ENCODE results near the gene KIF16B.

Gene KIF16B

GRCh38 chr20:16424780-16425179 is 148.5 kb downstream of the KIF16B start:
- no peak for DNase-seq

- no peak for DNase-seq
These were observed 149.7 kb downstream of the KIF16B start for GRCh38 chr20:16423311-16424212.

- DNase-seq: no peak
These were observed 154.0 kb downstream of the KIF16B start for GRCh38 chr20:16419138-16419715.

DNA sequence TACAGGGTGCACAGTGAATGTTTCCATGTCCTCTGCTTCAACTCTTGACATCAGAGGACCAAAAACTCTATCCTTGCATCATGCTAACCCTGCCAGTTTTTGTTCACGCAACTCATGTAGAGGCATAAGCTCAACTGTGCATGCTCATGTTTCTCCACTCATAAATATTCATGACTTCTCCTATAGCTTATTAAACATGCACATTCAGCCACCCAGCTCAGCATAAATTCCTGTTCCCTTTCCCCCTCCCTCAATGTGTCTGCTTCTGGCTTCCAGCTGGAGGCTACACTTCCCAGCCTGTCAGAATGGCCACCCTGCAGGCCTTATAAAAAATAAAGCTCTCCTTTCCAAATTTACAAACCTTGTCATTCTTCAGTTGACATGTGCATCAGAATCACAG is 154.6 kb downstream of the KIF16B start:
- no peak for DNase-seq

DNA sequence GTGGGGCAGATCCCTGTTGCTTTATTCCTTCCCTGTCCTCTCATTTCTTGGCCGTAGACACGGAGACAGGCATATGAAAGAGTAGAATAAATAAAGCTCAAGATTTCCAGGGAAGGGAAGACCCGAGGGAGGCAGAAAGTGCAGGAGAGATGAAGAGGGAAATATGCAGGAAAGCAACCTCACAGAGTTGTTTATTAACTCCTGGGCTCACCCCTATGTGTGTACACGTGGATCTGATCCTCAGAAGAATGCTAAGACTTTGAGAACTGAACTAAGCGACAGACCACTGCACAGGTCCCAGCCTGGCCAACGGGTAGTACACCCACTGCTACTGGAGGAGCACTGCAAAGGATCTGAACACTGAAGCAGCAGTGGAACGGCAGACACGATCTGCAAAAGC is 156.2 kb downstream of the KIF16B start:
- DNase-seq: no peak

GRCh38 chr20:16415071-16416053 is 157.9 kb downstream of the KIF16B start:
- DNase-seq: no peak

GRCh38 chr20:16412906-16413305 is 160.3 kb downstream of the KIF16B start:
- no peak for DNase-seq

DNA sequence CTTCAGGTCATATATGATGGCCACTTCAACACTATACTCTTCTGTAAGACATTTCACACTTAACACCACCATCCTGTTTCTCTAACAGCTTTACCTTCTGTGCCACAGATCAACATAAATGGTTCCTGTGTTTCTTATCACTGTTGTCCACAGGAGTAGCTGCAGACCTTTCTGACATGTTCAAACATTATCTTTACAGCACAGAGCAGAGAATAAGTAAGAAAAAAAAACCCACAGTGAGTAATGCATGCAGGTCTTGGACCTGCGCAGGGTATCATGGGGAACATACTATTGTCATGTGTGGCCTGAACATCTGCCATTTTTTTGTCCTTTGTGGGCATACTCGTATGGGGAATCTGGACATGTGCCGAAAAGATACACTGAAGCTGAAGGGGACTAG is 161.9 kb downstream of the KIF16B start:
- DNase-seq: no peak

GRCh38 chr20:16410626-16411025 is 162.6 kb downstream of the KIF16B start:
- DNase-seq: no peak

DNA sequence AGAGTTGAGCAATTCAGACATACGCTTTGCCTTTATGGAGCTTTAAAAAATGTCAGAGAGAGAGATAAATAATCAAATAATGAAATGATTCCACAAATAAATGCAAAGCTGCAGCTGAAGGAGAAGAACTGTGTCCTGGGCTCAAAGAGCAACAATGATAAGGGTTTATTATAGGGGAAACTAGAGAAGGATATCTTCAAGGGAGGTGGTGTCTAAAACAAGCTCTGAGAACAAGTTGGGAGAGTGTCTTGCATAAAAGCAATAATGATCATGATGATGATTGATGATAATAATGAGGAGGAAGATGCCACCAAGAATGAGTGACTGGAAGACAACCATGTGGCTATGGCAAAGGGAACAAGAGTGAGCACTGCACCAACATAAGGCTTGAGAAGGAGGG is 164.3 kb downstream of the KIF16B start:
- DNase-seq: no peak

GRCh38 chr20:16407251-16408067 is 165.8 kb downstream of the KIF16B start:
- DNase-seq: no peak

GRCh38 chr20:16405254-16405653 is 168.0 kb downstream of the KIF16B start:
- no peak for DNase-seq

DNA sequence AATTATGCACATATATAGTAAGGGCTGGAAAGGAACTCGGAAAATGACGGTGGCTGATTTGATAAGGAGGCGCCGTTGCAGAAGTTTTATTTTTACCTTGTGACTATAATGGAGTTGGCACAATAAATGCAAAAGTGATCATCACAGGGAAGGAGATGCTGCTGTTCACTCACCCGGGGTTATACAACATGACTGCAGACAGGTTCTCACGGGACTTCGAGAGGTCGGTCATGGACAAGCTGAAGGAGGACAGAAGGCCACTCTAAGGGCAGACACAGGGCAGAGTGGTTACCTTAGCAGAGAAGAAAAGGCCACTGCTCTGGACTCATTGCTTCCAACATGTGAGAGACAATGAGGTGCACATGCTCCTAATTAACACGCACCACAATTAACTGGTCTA is 168.6 kb downstream of the KIF16B start:
- DNase-seq: no peak

DNA sequence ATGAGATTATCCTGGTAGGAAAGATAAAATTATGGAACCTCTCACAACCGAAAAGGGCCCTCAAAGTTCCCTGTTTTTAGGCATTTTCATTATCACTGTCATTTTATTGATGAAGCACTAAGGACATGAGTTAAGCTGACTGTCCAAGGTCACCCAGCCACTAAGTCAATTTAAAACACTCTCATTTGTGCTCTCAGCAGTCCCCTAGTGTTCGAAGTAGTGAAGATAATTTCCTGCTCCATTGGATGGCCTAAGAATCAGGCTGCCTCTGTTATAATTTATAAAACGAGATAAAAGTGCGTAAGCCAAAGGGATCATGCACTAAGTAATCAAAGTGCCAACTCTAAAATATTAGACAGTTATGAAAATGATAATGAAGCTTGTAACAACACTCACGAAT is 169.1 kb downstream of the KIF16B start:
- DNase-seq: no peak

DNA sequence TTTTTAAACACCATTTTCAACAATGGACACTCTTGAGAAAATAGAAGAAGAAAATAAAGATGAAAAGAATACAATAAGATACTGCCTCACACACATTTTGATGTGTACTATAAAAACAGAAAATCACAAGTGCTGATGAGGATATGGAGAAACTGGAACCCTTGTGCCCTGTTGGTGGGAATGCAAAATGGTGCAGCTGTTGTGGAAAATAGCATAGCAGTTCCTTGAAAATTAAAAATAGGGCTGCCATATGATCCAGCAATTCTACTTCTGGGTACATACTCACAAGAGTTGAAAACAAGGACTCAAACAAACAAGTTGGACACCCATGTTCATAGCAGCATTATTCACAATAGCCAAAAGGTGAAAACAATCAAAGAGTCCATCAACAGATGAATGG is 173.0 kb downstream of the KIF16B start:
- no peak for DNase-seq

DNA sequence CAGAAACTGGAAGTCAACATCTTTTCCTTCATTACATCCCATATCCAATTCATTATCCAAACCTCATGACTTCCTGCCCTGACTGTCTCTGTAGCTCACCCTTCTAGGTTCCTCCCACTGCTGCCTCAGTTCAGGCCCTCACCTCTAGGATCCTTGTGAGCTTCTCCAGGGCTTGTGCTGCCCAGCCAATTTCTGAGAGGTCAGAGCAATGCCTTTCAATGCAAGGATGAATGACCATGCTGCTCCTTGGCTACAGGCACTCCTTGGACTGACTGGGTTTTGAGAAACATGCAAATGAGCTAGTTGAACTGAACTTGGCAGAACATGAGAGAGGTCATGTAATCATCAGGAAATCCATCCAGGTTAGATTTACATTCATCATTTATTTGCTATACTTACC is 173.4 kb downstream of the KIF16B start:
- no peak for DNase-seq

DNA sequence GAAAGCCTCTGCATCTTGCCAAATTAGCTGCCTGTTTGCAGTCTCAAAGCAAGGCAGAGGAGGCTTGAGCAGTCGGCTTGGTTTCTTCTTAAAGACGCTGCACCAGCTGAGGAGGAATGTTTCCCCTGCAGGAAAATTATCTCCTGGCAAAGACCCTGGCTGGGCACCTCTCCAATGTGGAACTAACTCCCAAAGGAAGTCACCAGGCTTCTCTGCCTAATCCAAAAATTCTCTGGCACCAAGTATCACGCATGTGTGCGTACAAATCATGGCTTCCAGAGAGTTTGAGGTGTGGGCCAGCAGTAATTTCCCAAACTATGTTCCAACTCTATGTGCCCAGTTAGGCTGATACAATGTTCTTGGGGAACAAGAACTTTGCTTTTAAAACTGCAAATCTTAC is 176.2 kb downstream of the KIF16B start:
- DNase-seq: no peak

DNA sequence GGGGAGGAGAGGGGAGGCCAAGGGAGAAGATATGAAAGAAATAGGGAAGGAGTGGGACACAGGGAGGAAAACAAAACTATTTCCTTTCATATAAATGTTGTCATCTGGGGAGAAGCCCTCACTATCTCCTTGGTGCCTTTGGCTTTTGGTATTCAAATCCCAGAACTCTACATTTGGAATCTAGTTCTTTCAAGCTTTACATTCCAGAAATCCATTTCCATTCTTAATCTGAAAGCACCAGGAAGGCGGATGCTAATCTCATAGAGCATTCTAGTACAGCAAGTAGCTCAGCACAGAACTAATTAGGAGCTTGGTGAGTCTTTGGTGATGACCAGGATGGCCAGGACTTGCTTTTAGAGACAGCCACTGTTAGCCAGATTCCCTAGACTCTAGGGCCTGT is 177.9 kb downstream of the KIF16B start:
- no peak for DNase-seq

DNA sequence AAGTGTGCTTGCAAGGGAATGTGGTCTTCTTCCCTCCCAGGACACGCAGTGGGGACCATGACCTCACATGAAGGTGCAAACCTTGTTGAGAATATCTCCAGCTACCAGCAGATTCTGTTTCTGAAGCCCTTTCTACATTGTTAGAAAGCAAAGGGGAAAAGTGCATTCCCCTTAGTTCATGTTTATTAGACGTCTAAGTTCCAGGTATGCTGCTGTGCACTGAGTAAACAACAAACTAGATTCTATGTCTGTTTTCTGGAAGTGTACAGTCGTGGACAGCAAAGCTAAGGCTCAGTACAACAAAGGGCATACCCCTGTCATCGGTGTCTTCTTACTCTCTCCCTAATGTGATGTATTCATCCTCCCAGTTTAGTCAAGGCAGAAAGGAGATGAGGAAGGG is 178.5 kb downstream of the KIF16B start:
- DNase-seq: no peak

- no peak for DNase-seq
These were observed 179.4 kb downstream of the KIF16B start for GRCh38 chr20:16393836-16394235.

- no peak for DNase-seq
These were observed 180.0 kb downstream of the KIF16B start for GRCh38 chr20:16393297-16393696.

- no peak for DNase-seq
These were observed 180.9 kb downstream of the KIF16B start for GRCh38 chr20:16392346-16392745.

DNA sequence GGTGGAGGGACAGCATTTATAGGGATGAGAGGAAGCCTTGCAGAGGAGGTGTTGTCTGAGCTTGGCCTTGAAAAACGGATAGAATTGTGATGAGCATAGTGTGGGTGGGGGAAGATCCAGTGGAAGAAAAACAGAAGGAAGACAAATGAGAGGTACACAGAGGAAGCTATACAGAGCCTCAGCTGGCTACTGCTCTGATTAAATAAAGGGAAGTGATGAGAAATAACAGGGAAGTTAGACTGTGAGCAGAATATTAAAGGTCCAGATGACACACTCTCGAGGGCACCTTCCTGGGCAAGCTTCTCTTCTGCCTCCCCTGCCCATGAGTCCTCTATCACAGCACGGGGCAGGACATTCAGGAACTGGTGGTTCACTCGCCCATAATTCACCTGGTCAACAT is 182.3 kb downstream of the KIF16B start:
- no peak for DNase-seq

Measured in stimulated activated CD4-positive, alpha-beta T cell treated with anti-CD3 and anti-CD28 coated beads, Interleukin-4, amount 100 ng/mL, for 4 hours (primary cell).